Spleen (tissue), 11 donors: ENCODE measurements around the gene ING2. TPM values are rescaled to one million over a fixed set of nuclear protein-coding genes. Genes with fewer than 3 reads are reported as not detected.

Experiments used
- DNase-seq: peaks from one replicate; pipeline ENCODE4 v3.0.0-alpha.2; 2020
- H3K27ac ChIP-seq, 8 donors: fragments of 200-600 bp; sonication (generic) in 7 of 8; 1 replicate in 4 of 8; 2 replicates in 4 of 8; pipeline versions ENCODE4 v1.5.0 to v1.8.0; 2016 to 2021; ENCODE audit warnings: inconsistent platforms in 4 of 8, mild to moderate bottlenecking in 4 of 8, moderate library complexity in 1 of 8
- H3K27me3 ChIP-seq, 7 donors: fragments of 200-600 bp; sonication (generic) in 6 of 7; replicated peaks in 1 of 7; 1 replicate in 4 of 7; 2 replicates in 3 of 7; pipeline versions ENCODE4 v1.5.0 to v1.8.0; 2016 to 2021; ENCODE audit warnings: inconsistent platforms in 3 of 7, mild to moderate bottlenecking in 1 of 7
- H3K36me3 ChIP-seq, 6 donors: fragments of 200-600 bp; sonication (generic) in 5 of 6; 1 replicate in 4 of 6; 2 replicates in 2 of 6; pipeline versions ENCODE4 v1.5.0 to v1.8.0; 2016 to 2021; ENCODE audit warnings: inconsistent platforms in 2 of 6
- H3K4me1 ChIP-seq, 6 donors: fragments of 200-600 bp; sonication (generic) in 5 of 6; 1 replicate in 3 of 6; 2 replicates in 3 of 6; pipeline versions ENCODE4 v1.5.0 to v1.8.0; 2016 to 2021; ENCODE audit warnings: inconsistent platforms in 3 of 6
- H3K4me3 ChIP-seq, 8 donors: fragments of 200-600 bp; sonication (generic) in 7 of 8; 1 replicate in 4 of 8; 2 replicates in 4 of 8; pipeline versions ENCODE4 v1.5.0 to v1.8.0; 2016 to 2021; ENCODE audit warnings: inconsistent platforms in 4 of 8, mild to moderate bottlenecking in 4 of 8, moderate library complexity in 2 of 8
- H3K9me3 ChIP-seq, 8 donors: fragments of 200-600 bp; sonication (generic) in 7 of 8; 1 replicate in 4 of 8; 2 replicates in 4 of 8; pipeline versions ENCODE4 v1.5.0 to v1.8.0; 2016 to 2021; ENCODE audit warnings: inconsistent platforms in 4 of 8
- POLR2A ChIP-seq, 3 donors: fragments of 450-650 bp; IDR thresholded peaks; one replicate each; pipeline ENCODE4 v1.5.1; 2017; ENCODE audit warnings: antibody characterized with exemption in 3 of 3, mild to moderate bottlenecking in 1 of 3
- POLR2AphosphoS5 ChIP-seq, 3 donors: sonication (generic); formaldehyde crosslinking; IDR thresholded peaks; one replicate each; pipeline ENCODE4 v1.5.1; 2017; ENCODE audit warnings: antibody characterized with exemption in 3 of 3
- WGBS, 5 donors: extraction: QIAGEN DNeasy Blood & Tissue Kit in 3 of 5; methylation state at CpG; one replicate each; pipeline versions ENCODE4 v1.1.5 to v1.1.7; 2013 to 2018; 5-methylcytosine and 5-hydroxymethylcytosine counted together
- intact Hi-C: fragments of 100-400 bp; cut with DNase I; formaldehyde crosslinking; loops from one replicate; pipeline ENCODE4 v1.15.0; 2023; ENCODE audit warnings: low total_unique reads
- polyA plus RNA-seq, 3 donors: library from polyadenylated mRNA; stranded (reverse); fragments of 200-250 nt; gene quantifications; one replicate each; pipeline ENCODE4 v1.2.1, GENCODE V29; 2013
- total RNA-seq, 7 donors: library from RNA; depleted of rRNA in 3 of 7; stranded (reverse); fragments of >200 nt in 3 of 7; fragmentation: NEBNext Ultra II Directional in 4 of 7; extraction: Animal tissue kit (Norgen Biotek cat#: 25700) in 4 of 7; gene quantifications; one replicate each; pipeline versions ENCODE4 v1.1.0 to v1.2.1, GENCODE V29; 2016 to 2021
- TF ChIP-seq, protein P1 (sequence below), 11 experiments: fragments of 200-600 bp in 7 of 11; fragments of 450-650 bp in 4 of 11; sonication (generic) in 4 of 11; IDR thresholded peaks in 8 of 11; conservative IDR thresholded peaks in 3 of 11; 1 replicate in 7 of 11; 2 replicates in 4 of 11; pipeline versions ENCODE4 v1.4.0 to v1.8.0; 2016 to 2021; ENCODE audit warnings: antibody characterized with exemption in 11 of 11, inconsistent platforms in 4 of 11, mild to moderate bottlenecking in 1 of 11
- donor health status: healthy with polysubstance abuse.
- donor health status: DM: no; HTN: no; CAD: no; lungs with moderate emphysema.
- donor health status: DM: no; HTN: no; CAD: no.
- donor health status: Bipolar disorder and iron deficiency.
- donor health status: healthy.
- donor health status: DM: no; HTN: no; CAD: no.
- donor health status: DM: yes; HTN: yes; CAD: no.

Gene ING2
- total and polyA plus RNA-seq, 10 donors, result 4.2 to 21.7 (median 10.0) TPM

DNA sequence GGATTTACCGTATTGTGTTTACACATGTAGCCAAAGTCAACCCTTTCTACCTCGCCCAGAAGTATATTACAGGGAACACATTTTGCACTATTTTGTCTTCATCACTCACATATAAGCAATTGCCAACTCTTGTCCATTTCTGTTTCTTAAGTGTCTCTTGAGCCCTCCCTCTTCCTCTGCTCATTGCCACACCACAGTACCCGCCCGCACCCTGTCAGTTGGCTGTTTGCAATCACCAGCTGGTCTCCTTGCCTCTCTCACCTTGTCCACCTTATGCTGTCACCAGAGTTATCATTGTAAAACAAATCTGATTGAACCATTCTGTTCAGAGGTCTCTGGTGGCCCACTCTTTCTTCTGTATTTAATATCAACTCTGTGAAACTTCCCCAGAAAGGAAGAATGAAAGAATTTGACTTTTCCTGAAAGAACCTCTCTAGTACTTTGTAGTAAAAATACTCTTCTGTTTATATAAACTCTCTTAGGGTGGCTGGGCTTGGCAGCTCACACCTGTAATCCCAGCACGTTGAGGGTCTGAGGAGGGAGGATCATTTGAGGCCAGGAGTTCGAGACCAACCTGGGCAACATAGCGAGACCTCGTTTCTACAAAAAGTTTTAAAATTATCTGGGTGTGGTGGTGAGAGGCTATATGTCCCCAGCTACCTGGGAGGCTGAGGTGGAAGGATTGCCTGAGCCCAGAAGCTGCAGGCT is 50.2 kb downstream of the ING2 start:
- WGBS, 5 donors, result 60 to 77% (median 63%) methylated on average over 8 of the region's 8 CpGs
- no peak for DNase-seq
- intact Hi-C loops, result no loop called here

DNA sequence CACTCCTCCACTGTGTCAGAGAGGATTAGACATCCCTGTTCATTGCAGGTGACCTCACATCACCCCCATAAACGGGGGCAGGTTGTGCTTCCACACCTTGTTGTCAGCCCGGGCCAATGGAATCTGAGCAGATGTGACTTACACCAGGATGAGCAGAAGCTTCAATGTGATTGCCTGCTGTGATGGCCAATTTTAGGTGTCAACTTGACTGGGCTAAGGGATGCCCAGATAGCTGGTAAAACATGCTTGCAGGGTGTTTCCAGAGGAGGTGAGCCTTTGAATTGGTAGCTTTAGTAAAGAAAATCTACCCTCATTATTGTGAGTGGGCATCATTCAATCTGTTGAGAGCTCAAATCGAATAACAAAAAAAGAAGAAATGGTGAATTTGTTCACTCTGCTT is 52.1 kb downstream of the ING2 start:
- DNase-seq, result no peak
- intact Hi-C loops, result no loop called here
- TF ChIP-seq, protein P1, sequence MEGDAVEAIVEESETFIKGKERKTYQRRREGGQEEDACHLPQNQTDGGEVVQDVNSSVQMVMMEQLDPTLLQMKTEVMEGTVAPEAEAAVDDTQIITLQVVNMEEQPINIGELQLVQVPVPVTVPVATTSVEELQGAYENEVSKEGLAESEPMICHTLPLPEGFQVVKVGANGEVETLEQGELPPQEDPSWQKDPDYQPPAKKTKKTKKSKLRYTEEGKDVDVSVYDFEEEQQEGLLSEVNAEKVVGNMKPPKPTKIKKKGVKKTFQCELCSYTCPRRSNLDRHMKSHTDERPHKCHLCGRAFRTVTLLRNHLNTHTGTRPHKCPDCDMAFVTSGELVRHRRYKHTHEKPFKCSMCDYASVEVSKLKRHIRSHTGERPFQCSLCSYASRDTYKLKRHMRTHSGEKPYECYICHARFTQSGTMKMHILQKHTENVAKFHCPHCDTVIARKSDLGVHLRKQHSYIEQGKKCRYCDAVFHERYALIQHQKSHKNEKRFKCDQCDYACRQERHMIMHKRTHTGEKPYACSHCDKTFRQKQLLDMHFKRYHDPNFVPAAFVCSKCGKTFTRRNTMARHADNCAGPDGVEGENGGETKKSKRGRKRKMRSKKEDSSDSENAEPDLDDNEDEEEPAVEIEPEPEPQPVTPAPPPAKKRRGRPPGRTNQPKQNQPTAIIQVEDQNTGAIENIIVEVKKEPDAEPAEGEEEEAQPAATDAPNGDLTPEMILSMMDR (IDR thresholded peaks at IDR 0.05 in 8 of 11, conservative IDR thresholded peaks at IDR 0.05 in 3 of 11), result no peak
- TF ChIP-seq POLR2A (IDR thresholded peaks at IDR 0.05) (no peak), POLR2AphosphoS5 (IDR thresholded peaks at IDR 0.05) (no peak)
- Histone ChIP-seq H3K27ac (no peak overlapping the region), H3K9me3 (no peaks in the 10 kb centered on the region), H3K36me3 (no peaks in the 10 kb centered on the region), H3K4me1 (no peaks in the 10 kb centered on the region), H3K4me3 (no peak overlapping the region), H3K27me3 (peaks cover 0 to 11% (median 0%) of the 10 kb centered on the region in 7 donors)
- 71 to 85% (median 81%) methylated on average over 3 of the region's 3 CpGs for WGBS, 5 donors

More for the DNA sequence above, 50.2 kb downstream of the ING2 start:
- Histone ChIP-seq H3K27me3 (peaks cover 0 to 19% (median 0%) of the 10 kb centered on the region in 7 donors), H3K36me3 (no peaks in the 10 kb centered on the region), H3K27ac (no peak overlapping the region), H3K4me3 (no peak overlapping the region), H3K9me3 (no peaks in the 10 kb centered on the region), H3K4me1 (no peaks in the 10 kb centered on the region)
- TF ChIP-seq, protein P1 (IDR thresholded peaks at IDR 0.05 in 8 of 11, conservative IDR thresholded peaks at IDR 0.05 in 3 of 11), result no peak
- no peak for TF ChIP-seq POLR2AphosphoS5 (IDR thresholded peaks at IDR 0.05)
- no peak for TF ChIP-seq POLR2A (IDR thresholded peaks at IDR 0.05)

DNA sequence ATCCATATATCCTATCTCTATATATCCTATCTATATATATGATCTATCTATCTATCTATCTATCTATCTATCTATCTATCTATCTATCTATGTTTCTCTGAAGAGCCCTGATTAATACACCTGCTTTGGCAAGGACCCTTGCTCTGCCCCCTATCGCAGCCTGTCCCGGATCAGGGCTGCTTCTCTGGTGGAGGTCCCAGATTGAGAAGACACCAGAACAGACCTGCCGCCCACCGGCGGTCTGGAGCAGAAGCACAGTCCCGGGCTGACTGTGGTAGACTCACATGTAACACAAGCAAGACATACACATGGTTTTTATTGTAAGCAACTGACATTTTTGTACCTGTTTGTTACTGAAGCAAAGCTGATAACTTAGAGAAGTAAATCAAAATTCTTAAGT is 52.8 kb downstream of the ING2 start:
- TF ChIP-seq POLR2AphosphoS5 (IDR thresholded peaks at IDR 0.05) (no peak), POLR2A (IDR thresholded peaks at IDR 0.05) (no peak)
- TF ChIP-seq, protein P1 (IDR thresholded peaks at IDR 0.05 in 8 of 11, conservative IDR thresholded peaks at IDR 0.05 in 3 of 11), result no peak
- Histone ChIP-seq H3K36me3 (no peaks in the 10 kb centered on the region), H3K27me3 (peaks cover 0 to 11% (median 0%) of the 10 kb centered on the region in 7 donors), H3K9me3 (no peaks in the 10 kb centered on the region), H3K27ac (no peak overlapping the region), H3K4me1 (no peaks in the 10 kb centered on the region), H3K4me3 (no peak overlapping the region)
- DNase-seq, result no peak
- 94 to 99% (median 97%) methylated on average over 6 of the region's 6 CpGs for WGBS, 5 donors
- intact Hi-C loops, result no loop called here

DNA sequence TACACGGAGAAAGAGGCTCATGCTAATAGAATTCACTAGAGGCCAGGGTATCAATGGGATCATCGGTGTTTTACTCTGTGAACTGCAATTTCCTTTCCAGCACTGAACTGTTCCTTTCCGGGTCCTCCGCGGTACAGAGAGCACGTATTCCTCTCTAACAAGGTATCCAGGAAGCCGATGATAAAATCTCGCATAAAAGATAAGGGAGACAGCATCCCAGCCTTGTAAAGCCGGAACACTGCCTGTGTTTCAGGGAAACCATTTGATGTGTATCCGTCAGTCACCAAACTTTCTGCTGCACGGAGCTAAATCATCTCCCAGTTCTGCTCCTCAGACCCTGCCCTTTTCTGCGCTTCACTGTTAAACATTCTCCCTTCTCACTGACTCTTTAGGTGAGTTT is 54.0 kb downstream of the ING2 start:
- peaks cover 0 to 11% (median 0%) of the 10 kb centered on the region in 7 donors for H3K27me3 ChIP-seq
- 60 to 69% (median 67%) methylated on average over 12 of the region's 12 CpGs for WGBS, 5 donors
- no peak overlapping the region for H3K27ac ChIP-seq
- H3K4me3 ChIP-seq, result no peak overlapping the region
- TF ChIP-seq, protein P1 (IDR thresholded peaks at IDR 0.05 in 8 of 11, conservative IDR thresholded peaks at IDR 0.05 in 3 of 11), result no peak
- TF ChIP-seq POLR2A (IDR thresholded peaks at IDR 0.05), result no peak
- no peak for TF ChIP-seq POLR2AphosphoS5 (IDR thresholded peaks at IDR 0.05)
- H3K9me3 ChIP-seq, result no peaks in the 10 kb centered on the region
- H3K36me3 ChIP-seq, result no peaks in the 10 kb centered on the region
- intact Hi-C loops, result no loop called here
- DNase-seq, result no peak
- no peaks in the 10 kb centered on the region for H3K4me1 ChIP-seq
